ENCODE data around the gene OR5A2.
"Not testable (repeated sequence)": the region's sequence is repeated elsewhere in the genome, so short reads cannot be mapped to it uniquely, and the experiment has no call there.

The OR5A2 gene

DNA sequence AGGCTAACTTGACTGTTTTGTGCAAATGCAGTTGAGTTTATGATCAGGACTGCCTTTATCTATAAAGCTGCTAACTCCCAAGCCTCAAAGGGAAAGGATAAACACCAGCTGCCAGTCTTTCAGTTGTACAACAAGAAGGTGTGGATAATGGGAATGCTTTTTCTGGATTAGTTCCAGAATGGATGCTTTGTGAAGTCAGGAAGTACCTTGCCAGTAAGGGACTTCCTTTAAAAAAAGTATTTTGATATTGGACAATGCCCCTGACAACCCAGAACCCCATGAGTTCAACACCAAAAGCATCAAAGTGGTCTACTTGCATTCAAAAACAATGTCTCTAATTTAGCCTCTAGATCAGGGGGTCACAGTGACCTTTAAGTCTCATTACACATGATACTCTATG, 32.0 kb downstream of the OR5A2 start:
- H3K27ac ChIP-seq = no peak overlapping the region
- TF ChIP-seq ZFX (IDR thresholded peaks at IDR 0.05) = no peak
- TF ChIP-seq, protein P1, sequence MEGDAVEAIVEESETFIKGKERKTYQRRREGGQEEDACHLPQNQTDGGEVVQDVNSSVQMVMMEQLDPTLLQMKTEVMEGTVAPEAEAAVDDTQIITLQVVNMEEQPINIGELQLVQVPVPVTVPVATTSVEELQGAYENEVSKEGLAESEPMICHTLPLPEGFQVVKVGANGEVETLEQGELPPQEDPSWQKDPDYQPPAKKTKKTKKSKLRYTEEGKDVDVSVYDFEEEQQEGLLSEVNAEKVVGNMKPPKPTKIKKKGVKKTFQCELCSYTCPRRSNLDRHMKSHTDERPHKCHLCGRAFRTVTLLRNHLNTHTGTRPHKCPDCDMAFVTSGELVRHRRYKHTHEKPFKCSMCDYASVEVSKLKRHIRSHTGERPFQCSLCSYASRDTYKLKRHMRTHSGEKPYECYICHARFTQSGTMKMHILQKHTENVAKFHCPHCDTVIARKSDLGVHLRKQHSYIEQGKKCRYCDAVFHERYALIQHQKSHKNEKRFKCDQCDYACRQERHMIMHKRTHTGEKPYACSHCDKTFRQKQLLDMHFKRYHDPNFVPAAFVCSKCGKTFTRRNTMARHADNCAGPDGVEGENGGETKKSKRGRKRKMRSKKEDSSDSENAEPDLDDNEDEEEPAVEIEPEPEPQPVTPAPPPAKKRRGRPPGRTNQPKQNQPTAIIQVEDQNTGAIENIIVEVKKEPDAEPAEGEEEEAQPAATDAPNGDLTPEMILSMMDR (conservative IDR thresholded peaks at IDR 0.05) = no peak

DNA sequence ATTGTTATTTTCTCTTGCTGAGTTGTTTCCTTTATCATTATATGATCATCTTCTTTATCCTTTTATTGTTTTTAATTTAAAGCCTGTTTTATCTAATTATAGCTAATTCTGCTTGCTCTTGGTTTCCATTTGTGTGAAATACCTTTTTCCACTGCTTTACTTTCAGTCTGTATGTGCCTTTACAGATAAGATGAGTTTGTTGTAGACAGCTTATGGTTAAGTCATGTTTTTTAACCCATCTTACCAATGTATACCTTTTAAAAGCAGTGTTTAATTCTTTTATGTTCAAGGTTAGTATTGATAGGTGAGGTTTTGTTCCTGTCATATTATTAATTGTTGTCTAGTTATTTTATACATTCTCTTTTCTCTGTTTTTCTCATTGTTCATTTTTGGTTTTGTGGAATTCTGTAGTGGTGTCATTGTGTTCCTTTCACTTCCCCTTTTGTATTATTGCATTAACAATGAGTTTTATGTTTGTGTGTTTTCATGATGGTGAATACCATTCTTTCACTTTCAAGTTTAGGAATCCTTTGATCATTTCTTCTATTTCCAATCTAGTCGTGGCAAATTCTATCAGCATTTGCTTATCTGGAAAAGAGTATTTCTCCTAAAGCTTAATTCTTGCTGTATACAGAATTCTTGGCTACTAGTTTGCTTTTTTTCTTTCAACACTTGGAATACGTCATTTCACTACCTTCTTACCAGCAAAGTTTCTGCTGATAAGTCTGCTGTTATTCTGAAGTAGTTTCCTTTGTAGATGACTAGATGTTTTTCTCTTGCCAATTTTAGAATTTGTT, 45.8 kb downstream of the OR5A2 start:
- H3K27ac ChIP-seq = no peak overlapping the region
- TF ChIP-seq ZFX (IDR thresholded peaks at IDR 0.05) = no peak
- TF ChIP-seq, protein P1 (conservative IDR thresholded peaks at IDR 0.05) = no peak

DNA sequence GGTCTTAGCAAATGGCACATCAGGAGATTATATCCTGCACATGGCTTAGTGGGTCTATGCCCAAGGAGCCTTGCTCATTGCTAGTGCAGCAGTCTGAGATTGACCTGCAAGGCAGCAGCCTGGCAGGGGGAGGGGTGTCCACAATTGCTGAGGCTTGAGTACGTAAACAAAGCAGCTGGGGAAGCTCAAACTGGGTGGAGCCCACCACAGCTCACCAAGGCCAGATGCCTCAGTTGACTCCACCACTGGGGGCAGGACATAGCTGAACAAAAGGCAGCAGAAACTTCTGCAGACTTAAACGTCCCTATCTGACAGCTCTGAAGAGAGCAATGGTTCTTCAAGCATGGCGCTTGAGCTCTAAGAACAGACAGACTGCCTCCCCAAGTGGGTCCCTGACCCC, 53.9 kb downstream of the OR5A2 start:
- not testable (repeated sequence) for H3K27ac ChIP-seq

DNA sequence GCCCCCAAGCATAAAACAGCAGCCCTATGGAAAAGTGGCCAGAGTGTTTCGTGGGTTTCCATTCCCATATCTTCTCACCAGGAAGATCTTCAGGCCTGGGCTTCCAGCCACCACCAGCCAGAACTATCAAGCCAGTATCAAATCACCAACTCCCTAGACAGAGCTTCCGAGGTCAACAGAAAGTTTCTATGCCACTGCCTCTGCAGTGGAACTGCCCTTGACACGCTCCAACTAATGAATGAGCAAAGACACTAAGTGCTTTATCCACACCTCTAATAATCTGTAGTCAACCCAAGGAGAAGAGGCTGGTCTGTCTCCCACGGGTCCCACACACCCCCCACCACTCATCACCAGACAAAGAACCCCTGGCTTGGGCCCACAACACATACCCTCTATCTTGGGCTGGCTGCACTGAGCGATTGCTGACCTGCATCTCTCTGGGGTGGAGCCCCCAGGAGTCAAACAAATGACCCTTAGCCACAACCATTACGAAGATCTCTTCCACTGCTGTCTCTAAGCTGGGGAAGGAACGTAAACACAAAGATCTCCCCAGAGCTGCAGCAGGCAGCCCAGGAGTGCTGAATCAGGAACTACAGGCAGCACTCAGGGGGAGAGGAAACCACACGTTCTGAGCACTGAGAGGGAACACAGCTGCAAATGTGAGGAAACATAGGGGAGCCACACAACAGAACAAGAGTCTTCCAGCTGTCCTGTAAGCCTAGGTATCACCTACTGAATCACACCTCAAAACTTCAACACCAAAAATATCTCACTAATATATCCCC, 57.8 kb downstream of the OR5A2 start:
- TF ChIP-seq ZFX (IDR thresholded peaks at IDR 0.05) = no peak
- TF ChIP-seq, protein P1 (conservative IDR thresholded peaks at IDR 0.05) = no peak
- H3K27ac ChIP-seq = no peak overlapping the region
